GM12874 (cell line): Measurements from ENCODE around the gene TYMP.

Experiments used
- CTCF ChIP-seq: IDR thresholded peaks from 2 replicates; pipeline ENCODE4 v1.5.1; 2011; ENCODE audit warnings: low read depth, mild to moderate bottlenecking, control low read depth, low read length, moderate library complexity; ENCODE audit not compliant: insufficient read depth

TYMP gene

DNA sequence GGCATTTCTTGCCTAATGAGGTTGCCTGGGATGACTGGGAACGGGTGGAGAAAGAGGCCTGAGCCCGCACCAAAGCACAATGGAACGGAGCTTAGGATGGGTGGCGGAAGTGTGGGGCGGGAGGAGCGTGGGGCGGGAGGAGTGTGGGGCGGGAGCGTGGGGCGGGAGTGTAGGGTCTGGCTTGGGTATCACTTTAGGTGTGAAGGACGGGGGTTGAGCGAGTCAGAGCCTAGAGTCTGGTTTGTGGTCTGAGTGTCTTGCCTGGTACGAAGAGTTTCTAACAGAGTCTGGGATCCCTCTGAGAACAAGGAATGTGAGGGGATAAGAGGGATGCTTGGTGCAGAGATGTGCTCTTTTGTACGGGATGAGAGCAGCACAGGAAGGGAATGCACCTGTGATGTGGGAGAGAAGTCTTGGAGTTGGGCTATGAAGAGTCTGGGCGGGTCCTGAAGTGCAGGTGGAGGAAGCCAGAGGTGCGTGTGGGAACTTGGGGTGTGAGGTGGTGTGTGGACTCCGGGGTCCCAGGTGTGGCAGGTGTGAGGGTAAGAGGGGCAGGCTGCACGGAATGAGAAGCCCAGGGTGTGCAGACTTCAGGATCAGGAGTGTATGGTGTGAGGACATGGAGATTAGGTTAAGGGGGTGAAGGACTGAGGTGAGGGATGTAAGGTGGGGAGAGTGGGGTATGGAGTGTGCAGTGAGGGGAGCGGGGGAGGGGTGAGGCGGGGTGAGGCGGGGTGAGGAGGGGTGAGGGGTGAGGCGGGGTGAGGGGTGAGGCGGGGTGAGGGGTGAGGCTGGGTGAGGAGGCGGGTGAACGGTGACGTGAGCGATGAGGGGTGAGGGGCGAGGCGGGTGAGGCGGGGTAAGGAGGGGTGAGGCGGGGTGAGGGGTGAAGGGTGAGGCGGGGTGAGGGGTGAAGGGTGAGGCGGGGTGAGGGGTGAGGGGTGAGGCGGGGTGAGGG is 31.9 kb upstream of the TYMP start:
- TF ChIP-seq CTCF: no peak

GRCh38 chr22:50560034-50560433 is 30.2 kb upstream of the TYMP start:
- TF ChIP-seq CTCF: no peak

DNA sequence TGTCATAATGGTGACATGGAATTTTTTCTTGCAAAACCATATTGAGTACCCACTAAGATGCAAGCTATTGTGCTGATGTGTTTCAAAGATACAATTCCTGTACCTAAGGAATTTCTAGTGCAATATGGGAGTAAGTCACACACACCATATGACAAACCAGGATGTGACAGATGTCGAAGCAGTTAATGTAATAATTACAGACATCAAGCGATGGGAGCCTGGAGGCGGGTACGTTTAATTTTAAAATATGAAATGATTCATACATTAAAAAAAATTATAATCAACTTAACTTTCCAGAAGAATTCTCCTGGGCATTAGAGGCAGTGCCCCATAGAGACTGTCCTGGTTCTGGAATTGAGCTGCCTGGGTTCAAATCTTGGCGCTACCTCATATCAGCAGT is 26.9 kb upstream of the TYMP start:
- no peak for TF ChIP-seq CTCF

DNA sequence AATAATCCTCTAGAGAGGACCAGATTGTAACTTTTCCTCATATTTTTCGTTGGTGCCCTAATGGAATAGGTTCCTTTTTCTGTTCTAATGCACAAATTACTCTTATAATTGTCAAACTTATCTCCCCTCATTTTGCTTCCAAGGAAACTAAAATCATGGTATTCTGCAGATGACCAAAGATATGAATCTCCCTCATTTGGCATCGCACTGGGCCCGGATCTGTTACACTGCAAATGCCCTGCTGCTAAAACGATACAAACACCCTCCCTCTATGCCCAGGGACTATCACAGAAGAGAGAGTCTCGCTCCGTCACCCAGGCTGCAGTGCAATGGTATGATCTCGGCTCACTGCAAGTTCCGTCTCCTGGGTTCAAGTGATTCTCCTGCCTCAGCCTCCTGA is 23.5 kb upstream of the TYMP start:
- TF ChIP-seq CTCF: no peak

DNA sequence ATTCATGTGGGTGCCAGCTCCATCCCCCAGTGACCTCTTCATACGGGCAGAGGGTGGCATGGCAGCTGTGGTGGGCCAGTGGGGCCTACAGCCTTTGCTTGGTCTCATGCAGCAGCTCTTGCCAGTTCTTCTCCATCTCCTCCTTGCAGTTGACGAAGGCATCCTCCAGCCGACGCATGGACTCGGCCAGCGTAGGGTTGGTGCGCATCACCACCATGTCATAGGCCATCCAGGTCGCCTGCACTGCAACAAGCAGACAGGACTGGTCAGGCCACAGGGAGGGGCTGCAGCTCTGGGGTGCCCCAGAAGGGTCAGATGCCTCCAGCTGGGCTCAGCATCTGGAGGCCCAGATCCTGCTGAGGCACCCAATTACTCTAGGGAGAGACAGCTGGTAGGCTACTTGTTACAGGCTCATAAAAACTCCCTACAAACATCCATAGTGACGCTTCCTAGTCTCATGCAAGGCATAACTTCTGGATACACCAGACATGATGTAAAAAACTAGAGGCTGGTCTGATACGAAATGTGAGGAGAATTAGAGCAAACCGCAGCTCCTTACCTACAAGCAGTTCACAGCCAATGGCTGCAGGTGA is 21.4 kb upstream of the TYMP start:
- no peak for TF ChIP-seq CTCF

DNA sequence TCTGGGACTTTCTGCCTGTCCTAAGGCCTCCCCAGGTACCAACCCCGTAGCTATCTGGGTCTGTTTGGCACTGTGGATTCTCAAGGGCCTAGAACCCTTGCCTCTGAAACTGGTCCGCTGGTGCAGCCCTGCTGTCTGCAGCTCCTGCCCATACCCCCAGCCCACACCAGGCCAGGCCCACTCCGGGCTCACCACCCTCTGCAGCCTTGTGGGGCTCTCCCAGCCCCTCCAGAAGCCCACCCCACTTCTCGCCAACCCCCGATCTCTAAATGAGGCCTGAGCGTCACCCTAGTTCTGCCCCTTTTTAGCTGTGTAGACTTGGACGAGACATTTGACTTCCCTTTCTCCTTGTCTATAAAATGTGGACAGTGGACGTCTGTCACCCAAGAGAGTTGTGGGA is 20.6 kb upstream of the TYMP start:
- no peak for TF ChIP-seq CTCF

- no peak for TF ChIP-seq CTCF
These were observed 19.3 kb upstream of the TYMP start for GRCh38 chr22:50548921-50549790.
